Measurements from ENCODE around the gene TTC34.

Gene TTC34

DNA sequence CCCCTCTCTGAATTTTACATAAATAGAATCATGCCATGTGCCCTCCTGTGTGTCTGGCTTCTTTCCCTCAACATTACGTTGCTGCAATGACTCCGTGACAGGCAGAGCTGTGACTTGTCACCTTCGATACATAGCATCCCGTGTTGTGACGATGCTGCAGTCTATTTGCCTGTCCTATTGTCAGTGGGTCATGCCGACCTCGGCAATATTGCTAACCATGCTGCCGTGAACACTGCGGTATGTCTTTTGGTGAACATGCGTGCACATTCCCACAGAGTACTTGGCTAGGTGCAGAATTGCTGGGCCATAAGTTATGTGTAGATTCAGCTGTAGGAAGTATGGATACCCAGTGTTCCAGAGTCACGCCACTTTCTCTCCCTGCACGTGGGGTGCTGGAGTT is 36.3 kb upstream of the TTC34 start:
- no peak overlapping the region for H3K4me3 ChIP-seq (ENCODE audit: low read length)
- no peak for DNase-seq (ENCODE audit: low read depth)
- TF ChIP-seq, protein P1, sequence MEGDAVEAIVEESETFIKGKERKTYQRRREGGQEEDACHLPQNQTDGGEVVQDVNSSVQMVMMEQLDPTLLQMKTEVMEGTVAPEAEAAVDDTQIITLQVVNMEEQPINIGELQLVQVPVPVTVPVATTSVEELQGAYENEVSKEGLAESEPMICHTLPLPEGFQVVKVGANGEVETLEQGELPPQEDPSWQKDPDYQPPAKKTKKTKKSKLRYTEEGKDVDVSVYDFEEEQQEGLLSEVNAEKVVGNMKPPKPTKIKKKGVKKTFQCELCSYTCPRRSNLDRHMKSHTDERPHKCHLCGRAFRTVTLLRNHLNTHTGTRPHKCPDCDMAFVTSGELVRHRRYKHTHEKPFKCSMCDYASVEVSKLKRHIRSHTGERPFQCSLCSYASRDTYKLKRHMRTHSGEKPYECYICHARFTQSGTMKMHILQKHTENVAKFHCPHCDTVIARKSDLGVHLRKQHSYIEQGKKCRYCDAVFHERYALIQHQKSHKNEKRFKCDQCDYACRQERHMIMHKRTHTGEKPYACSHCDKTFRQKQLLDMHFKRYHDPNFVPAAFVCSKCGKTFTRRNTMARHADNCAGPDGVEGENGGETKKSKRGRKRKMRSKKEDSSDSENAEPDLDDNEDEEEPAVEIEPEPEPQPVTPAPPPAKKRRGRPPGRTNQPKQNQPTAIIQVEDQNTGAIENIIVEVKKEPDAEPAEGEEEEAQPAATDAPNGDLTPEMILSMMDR (conservative IDR thresholded peaks at IDR 0.05; ENCODE audit: low read length) = no peak

- DNase-seq (ENCODE audit: low read depth) = no peak
- TF ChIP-seq, protein P1 (conservative IDR thresholded peaks at IDR 0.05; ENCODE audit: low read length) = no peak
- H3K4me3 ChIP-seq (ENCODE audit: low read length) = no peak overlapping the region
Measured at GRCh38 chr1:2837316-2837715, 35.8 kb upstream of the TTC34 start.

DNA sequence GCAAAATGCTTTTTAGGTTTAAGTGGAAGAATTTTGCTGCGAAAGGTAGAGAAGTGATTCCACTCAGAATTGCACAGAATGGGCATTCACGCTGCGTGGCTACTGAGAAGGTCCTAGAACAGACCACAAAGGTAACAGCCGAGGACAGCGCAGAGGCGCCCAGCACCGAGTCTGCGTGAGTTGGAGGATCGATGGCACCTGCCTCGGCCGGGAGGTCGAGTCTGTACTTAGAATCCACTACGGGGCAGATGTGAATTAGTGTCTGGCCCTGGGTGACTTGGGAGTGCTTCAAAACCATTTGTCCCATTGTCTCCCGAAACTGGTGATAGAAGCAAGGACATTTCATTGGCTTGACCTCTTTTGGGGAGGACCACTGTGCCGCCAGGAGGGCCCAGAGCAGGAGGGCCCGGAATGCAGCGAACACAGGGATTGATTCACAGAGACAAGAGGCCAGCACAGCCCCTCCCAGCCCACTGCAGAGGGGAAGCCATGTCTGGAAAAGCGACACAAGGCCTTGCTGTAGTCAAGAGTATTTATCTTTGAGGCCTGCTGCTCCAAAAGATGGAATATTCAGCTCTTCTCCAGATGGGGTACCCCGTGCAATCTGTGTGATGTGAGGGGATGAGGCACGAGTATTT is 35.0 kb upstream of the TTC34 start:
- DNase-seq (ENCODE audit: low read depth) = no peak
- no peak overlapping the region for H3K4me3 ChIP-seq (ENCODE audit: low read length)
- TF ChIP-seq, protein P1 (conservative IDR thresholded peaks at IDR 0.05; ENCODE audit: low read length) = no peak

DNA sequence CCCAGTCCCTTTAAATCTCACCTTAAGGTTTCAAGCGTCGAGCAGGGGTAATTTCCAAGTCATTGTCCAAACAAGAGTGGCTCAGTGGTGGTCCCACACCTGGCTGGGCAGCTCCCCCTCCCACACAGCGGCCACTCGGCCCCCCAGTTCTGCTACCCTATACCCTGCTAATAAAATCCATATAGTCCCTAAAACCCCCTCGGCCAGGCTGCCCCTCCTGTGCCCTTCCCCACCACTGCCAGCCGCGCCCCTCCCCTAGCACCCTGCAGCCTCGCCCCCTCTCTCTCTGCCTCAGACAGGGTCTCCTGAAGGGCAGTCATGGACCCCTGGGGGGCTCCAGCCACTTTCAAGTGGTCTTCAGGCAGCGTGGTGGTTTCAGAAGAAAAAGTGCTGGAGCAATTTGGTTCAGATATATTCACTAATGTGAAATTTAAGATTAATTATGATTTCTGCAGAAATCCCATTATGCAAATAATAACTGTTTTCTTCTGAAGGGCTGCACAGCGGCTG is 34.2 kb upstream of the TTC34 start:
- TF ChIP-seq, protein P1 (conservative IDR thresholded peaks at IDR 0.05; ENCODE audit: low read length) = no peak
- H3K4me3 ChIP-seq (ENCODE audit: low read length) = no peak overlapping the region
- DNase-seq (ENCODE audit: low read depth) = no peak

GRCh38 chr1:2834741-2835564 is 33.5 kb upstream of the TTC34 start:
- no peak overlapping the region for H3K4me3 ChIP-seq (ENCODE audit: low read length)
- TF ChIP-seq, protein P1 (conservative IDR thresholded peaks at IDR 0.05; ENCODE audit: low read length) = no peak
- no peak for DNase-seq (ENCODE audit: low read depth)

DNA sequence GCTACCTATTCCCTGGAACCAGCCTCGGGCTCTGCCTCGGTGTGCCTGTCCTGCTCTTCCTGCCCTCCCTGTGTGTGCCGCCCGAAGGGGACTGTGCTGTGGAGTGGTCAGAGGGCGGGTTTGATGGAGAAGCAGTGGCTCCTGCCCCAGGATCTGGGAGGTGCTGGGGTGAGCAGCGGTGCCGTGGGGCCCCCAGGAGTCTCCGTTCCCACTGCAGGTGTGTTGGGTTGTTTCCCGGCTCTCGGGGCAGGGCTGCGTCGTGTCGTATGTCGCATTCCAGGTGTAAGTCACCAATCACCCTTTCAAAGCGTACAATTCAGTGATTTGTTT is 32.6 kb upstream of the TTC34 start:
- H3K4me3 ChIP-seq (ENCODE audit: low read length) = no peak overlapping the region
- TF ChIP-seq, protein P1 (conservative IDR thresholded peaks at IDR 0.05; ENCODE audit: low read length) = no peak
- DNase-seq (ENCODE audit: low read depth) = no peak
